Measurements from ENCODE around the gene PGGHG. TPM values are rescaled to one million over a fixed set of nuclear protein-coding genes. Genes with fewer than 3 reads are reported as not detected.
"Not testable (repeated sequence)": the region's sequence is repeated elsewhere in the genome, so short reads cannot be mapped to it uniquely, and the experiment has no call there.

PGGHG gene
- total RNA-seq, 1 donor from 2014 or later, result 14.4 TPM

GRCh38 chr11:315516-315994 lies 26.6 kb downstream of the PGGHG start:
- H3K4me1 Mint-ChIP-seq (ENCODE audit: low read depth, unreplicated experiment), result peaks cover 6% of the 10 kb centered on the region
- peaks cover 2% of the 10 kb centered on the region for H3K9me3 Mint-ChIP-seq (ENCODE audit: unreplicated experiment)
- peaks cover 16% of the 10 kb centered on the region for H3K27me3 Mint-ChIP-seq (ENCODE audit: unreplicated experiment)
- no peak overlapping the region for H3K4me3 Mint-ChIP-seq (ENCODE audit: unreplicated experiment)
- no peak overlapping the region for H3K27ac Mint-ChIP-seq (ENCODE audit: unreplicated experiment)
- no peaks in the 10 kb centered on the region for H3K36me3 Mint-ChIP-seq (ENCODE audit: unreplicated experiment)
- no peak for DNase-seq
- TF ChIP-seq CTCF (IDR thresholded peaks at IDR 0.05; ENCODE audit: partially characterized antibody, unreplicated experiment), result no peak

DNA sequence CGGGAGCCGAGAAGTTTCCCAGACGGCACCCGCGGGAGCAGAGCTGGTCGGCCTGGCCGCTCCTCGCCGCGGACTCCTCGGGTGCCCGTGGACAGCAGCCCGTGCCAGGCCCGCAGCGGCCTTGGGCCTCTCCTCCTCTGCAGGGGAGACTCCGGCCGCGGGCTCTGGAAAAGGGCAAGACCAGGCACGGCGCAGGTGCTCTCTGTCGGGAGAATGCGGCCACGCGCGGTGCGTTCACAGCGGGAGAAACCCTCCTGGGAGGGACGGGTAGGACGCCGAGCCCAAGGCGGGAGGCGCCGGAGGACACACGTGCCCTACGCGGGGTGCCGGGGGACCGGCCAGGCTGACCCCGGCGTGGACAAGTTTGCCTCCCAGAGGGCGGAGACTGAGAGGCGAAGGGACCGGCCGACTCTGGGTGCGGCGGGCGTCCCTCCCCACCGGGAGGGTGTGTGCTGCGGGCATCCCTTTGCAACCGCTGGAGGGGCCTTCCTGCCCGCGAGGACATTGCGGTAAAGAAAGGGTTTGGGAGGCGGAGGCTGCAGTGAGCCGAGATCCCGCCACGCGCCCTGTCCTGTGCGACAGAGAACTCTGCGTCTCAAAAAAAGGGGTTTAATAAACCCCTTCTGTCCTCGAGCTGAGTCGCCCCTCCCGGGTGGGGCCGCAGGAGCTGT lies 27.2 kb downstream of the PGGHG start:
- Mint-ChIP-seq H3K36me3 (ENCODE audit: unreplicated experiment) (no peaks in the 10 kb centered on the region), H3K27ac (ENCODE audit: unreplicated experiment) (no peak overlapping the region), H3K27me3 (ENCODE audit: unreplicated experiment) (peaks cover 18% of the 10 kb centered on the region), H3K4me1 (ENCODE audit: low read depth, unreplicated experiment) (peaks cover 6% of the 10 kb centered on the region), H3K9me3 (ENCODE audit: unreplicated experiment) (peaks cover 2% of the 10 kb centered on the region), H3K4me3 (ENCODE audit: unreplicated experiment) (no peak overlapping the region)
- no peak for TF ChIP-seq CTCF (IDR thresholded peaks at IDR 0.05; ENCODE audit: partially characterized antibody, unreplicated experiment)
- no peak for DNase-seq

DNA sequence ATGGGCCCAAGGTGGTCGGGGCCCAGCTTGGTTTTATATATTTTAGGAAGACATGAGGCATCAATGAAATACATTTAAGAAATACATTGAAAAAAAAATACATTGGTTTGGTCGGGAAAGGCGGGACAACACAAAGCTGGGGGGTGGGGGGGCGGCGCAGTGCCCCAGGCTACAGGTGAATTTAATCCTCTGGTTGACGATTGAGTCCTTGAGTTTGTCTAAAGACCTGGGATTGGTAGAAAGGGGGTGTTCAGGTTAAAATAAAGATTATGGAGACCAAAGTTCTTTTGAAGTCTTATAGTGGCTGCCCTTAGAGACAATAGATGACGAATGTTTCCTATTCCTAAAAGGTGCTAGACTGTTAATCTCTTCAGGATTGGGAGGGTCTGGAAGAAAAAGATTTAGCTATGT lies 28.0 kb downstream of the PGGHG start:
- DNase-seq, result no peak
- Mint-ChIP-seq H3K9me3 (ENCODE audit: unreplicated experiment) (peaks cover under 1% of the 10 kb centered on the region), H3K4me3 (ENCODE audit: unreplicated experiment) (peak overlapping the region; percentile 20), H3K36me3 (ENCODE audit: unreplicated experiment) (no peaks in the 10 kb centered on the region), H3K27me3 (ENCODE audit: unreplicated experiment) (peaks cover 16% of the 10 kb centered on the region), H3K4me1 (ENCODE audit: low read depth, unreplicated experiment) (peaks cover 5% of the 10 kb centered on the region), H3K27ac (ENCODE audit: unreplicated experiment) (no peak overlapping the region)
- TF ChIP-seq CTCF (IDR thresholded peaks at IDR 0.05; ENCODE audit: partially characterized antibody, unreplicated experiment), result no peak

DNA sequence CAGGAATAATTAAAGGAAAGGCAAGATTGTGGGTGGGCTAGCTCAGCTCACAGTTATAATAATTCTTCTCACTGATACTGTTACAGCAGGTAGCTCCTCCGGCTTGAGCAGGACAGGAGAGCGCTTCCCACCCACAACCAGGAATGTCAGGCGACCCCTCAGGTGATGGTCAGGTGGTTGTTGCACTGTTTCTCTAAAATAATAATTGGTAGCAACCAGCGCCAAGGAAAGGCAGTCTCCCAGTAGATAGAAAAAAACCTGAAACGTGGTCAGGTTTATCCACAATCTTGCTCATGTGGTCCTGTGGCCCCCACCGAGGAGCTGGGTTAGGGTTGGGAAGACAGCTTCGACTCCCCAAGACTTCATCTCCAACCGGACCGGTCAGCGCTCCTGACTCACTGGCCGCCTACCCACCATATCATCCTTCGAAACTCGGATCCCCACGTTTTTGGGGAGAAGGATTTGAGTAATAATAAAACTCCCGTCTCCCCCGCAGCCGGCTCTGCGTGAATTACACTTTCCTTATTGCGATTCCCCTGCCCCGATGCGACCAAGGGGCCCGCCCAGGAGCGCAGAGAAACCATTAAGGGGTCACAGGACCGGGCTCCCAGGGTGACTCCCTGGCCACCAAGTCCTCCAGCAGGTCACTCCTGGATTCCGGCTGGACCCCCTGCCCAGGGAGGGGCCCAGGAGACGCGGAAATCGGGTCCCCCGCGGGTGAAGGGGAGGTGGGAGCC lies 28.9 kb downstream of the PGGHG start:
- DNase-seq, result not testable (repeated sequence)

GRCh38 chr11:318405-319120 lies 29.6 kb downstream of the PGGHG start:
- not testable (repeated sequence) for DNase-seq; H3K27ac Mint-ChIP-seq (ENCODE audit: unreplicated experiment); H3K4me3 Mint-ChIP-seq (ENCODE audit: unreplicated experiment); H3K36me3 Mint-ChIP-seq (ENCODE audit: unreplicated experiment); H3K4me1 Mint-ChIP-seq (ENCODE audit: low read depth, unreplicated experiment); H3K9me3 Mint-ChIP-seq (ENCODE audit: unreplicated experiment)
- peak; percentile 16 for TF ChIP-seq CTCF (IDR thresholded peaks at IDR 0.05; ENCODE audit: partially characterized antibody, unreplicated experiment)
- peaks cover 14% of the 10 kb centered on the region for H3K27me3 Mint-ChIP-seq (ENCODE audit: unreplicated experiment)

More for the DNA sequence above, 28.9 kb downstream of the PGGHG start:
- H3K27me3 Mint-ChIP-seq (ENCODE audit: unreplicated experiment), result peaks cover 15% of the 10 kb centered on the region
- H3K4me1 Mint-ChIP-seq (ENCODE audit: low read depth, unreplicated experiment); H3K36me3 Mint-ChIP-seq (ENCODE audit: unreplicated experiment); H3K27ac Mint-ChIP-seq (ENCODE audit: unreplicated experiment); H3K4me3 Mint-ChIP-seq (ENCODE audit: unreplicated experiment); H3K9me3 Mint-ChIP-seq (ENCODE audit: unreplicated experiment): not testable (repeated sequence)

DNA sequence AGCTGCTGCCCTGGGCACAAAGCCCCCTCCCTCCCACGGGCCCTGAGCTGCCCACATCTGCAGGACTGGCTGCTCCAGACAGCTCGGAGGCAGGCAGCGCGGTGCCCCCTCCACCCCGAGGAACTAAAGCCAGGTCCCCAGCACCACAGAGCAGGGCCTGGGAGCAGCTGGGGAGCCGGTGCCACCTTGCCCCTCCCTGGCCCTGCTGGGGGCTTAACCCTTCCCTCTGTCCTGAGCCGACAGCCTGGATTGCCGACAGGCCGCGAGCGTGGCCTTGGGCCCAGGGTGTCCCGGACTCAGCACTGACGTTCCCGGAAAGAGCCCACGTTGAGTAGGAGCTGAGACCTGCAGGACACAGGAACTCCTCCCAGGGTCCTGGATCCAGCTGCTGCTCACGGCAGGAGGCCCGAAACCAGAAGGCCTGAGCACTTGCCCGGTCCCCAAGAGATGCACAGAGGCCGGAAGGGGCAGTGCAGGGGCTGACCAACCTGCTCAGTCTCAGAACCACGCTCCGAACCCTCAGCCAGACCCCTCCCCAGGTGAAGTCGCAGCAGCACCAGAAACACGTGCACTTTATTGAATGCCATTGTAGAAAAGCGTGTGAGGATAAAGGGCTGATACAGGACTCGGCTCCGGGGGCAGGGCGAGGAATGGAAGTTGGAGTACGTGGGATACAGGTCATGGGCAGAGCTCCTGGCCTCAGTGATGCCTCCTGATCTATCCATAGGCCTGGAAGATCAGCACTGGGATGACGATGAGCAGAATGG lies 30.4 kb downstream of the PGGHG start:
- not testable (repeated sequence) for H3K9me3 Mint-ChIP-seq (ENCODE audit: unreplicated experiment); DNase-seq; H3K27ac Mint-ChIP-seq (ENCODE audit: unreplicated experiment)

GRCh38 chr11:319888-320273 lies 31.0 kb downstream of the PGGHG start:
- H3K4me3 Mint-ChIP-seq (ENCODE audit: unreplicated experiment), result peak overlapping the region; percentile 67
- not testable (repeated sequence) for DNase-seq; H3K4me1 Mint-ChIP-seq (ENCODE audit: low read depth, unreplicated experiment); H3K27ac Mint-ChIP-seq (ENCODE audit: unreplicated experiment); H3K27me3 Mint-ChIP-seq (ENCODE audit: unreplicated experiment); H3K9me3 Mint-ChIP-seq (ENCODE audit: unreplicated experiment); H3K36me3 Mint-ChIP-seq (ENCODE audit: unreplicated experiment)

More for the DNA sequence above, 30.4 kb downstream of the PGGHG start:
- H3K36me3 Mint-ChIP-seq (ENCODE audit: unreplicated experiment); H3K4me1 Mint-ChIP-seq (ENCODE audit: low read depth, unreplicated experiment); H3K27me3 Mint-ChIP-seq (ENCODE audit: unreplicated experiment): not testable (repeated sequence)
- H3K4me3 Mint-ChIP-seq (ENCODE audit: unreplicated experiment), result peak overlapping the region; percentile 67
